HEK293T (cell line): ENCODE data around the gene TRPM2.

Source experiments
- ELF4 ChIP-seq: fragments of 450-650 bp; IDR thresholded peaks from 2 replicates; pipeline ENCODE4 v1.6.1; 2017; ENCODE audit warnings: antibody characterized with exemption
- SP1 ChIP-seq: fragments of 450-650 bp; IDR thresholded peaks from 2 replicates; pipeline ENCODE4 v1.6.1; 2017
- SUZ12 ChIP-seq: fragments of 450-650 bp; IDR thresholded peaks from 2 replicates; pipeline ENCODE4 v1.6.1; 2016; ENCODE audit warnings: mild to moderate bottlenecking

GRCh38 chr21:44376606-44377005 is 23.2 kb downstream of the TRPM2 start:
- TF ChIP-seq SUZ12: no peak
- TF ChIP-seq ELF4: no peak
- TF ChIP-seq SP1: no peak
